ENCODE measurements around the gene ABLIM2. TPM values are rescaled to one million over a fixed set of nuclear protein-coding genes. Genes with fewer than 3 reads are reported as not detected.

Gene ABLIM2
- total and polyA plus RNA-seq, 10 of the 15 experiments (the other 5 are each of a cell fraction or from before 2014, with no cell fraction given), result 0.03 to 0.15 (median 0.05) TPM; not detected in 7

DNA sequence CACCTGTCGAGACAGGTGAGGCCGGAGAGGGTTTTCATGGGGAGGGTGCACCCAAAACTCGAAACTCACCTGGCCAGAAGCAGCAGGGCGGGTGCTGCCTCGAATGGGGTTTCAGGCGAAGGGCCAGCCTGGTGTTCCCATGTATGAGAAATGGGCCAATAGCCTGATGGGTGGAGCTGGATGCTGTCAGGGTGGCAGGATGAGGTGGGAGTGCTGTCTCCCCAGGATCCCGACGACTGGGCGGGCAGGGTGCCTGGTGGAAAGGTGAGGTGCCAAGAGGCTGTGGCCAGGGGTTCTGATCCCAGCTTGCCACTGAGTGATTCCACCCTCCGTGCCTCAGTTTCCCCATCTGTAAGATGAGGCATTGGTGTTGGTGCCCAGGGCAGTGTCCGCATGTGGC is 23.7 kb upstream of the ABLIM2 start:
- H3K36me3 ChIP-seq (ENCODE audit: control insufficient read depth in 2 of 2, insufficient read depth in 2 of 2, low read length in 1 of 2), result no peaks in the 10 kb centered on the region
- ATAC-seq (no peak), FAIRE-seq (no peak), DNase-seq (ENCODE audit: low read depth, low spot score) (no peak)
- H3K27me3 ChIP-seq (replicated peaks in 1 of 2; ENCODE audit: control insufficient read depth in 2 of 2, insufficient read depth in 2 of 2, low read length in 1 of 2), result no peaks in the 10 kb centered on the region
- no peak overlapping the region for H2AFZ ChIP-seq (ENCODE audit: control insufficient read depth, low read depth, low read length)
- WGBS (ENCODE audit: insufficient coverage, insufficient replicate concordance, low lambda C conversion rate, missing lambda C conversion rate), result 56% methylated on average over 11 of the region's 11 CpGs
- in situ Hi-C loops (cut with MboI) (no loop called here), intact Hi-C loops (cut with micrococcal nuclease; ENCODE audit: unreplicated experiment) (no loop called here)
- H3K79me2 ChIP-seq (ENCODE audit: control insufficient read depth, insufficient read depth, low read length), result no peaks in the 10 kb centered on the region
- H3K4me1 ChIP-seq (ENCODE audit: control insufficient read depth, insufficient read depth, low read length), result no peaks in the 10 kb centered on the region
- no peak overlapping the region for H3K4me3 ChIP-seq
- H3K9ac ChIP-seq (ENCODE audit: control insufficient read depth, insufficient read depth, low read length), result no peak overlapping the region
- POLR2A ChIA-PET, result no interaction called here
- RAD21 ChIA-PET (ENCODE audit: unreplicated experiment), result no interaction called here
- CTCF ChIA-PET, result no interaction called here
- no peak overlapping the region for H3K27ac ChIP-seq (ENCODE audit: control insufficient read depth, insufficient read depth)
- H3K9me3 ChIP-seq (replicated peaks; ENCODE audit: control insufficient read depth, insufficient read depth, low read length), result no peaks in the 10 kb centered on the region
- H4K20me1 ChIP-seq (ENCODE audit: control insufficient read depth, insufficient read depth), result no peaks in the 10 kb centered on the region
- no TSS peak for BruUV-seq (replicated peaks)
- H3K4me2 ChIP-seq (ENCODE audit: control insufficient read depth, insufficient read depth), result no peak overlapping the region
- SMC1A ChIA-PET (ENCODE audit: uncharacterized antibody, unreplicated experiment), result no interaction called here
- TF ChIP-seq, protein P1, sequence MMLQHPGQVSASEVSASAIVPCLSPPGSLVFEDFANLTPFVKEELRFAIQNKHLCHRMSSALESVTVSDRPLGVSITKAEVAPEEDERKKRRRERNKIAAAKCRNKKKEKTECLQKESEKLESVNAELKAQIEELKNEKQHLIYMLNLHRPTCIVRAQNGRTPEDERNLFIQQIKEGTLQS (IDR thresholded peaks at IDR 0.05; ENCODE audit: borderline replicate concordance, extremely low read depth, low read depth, low read length), result no peak
- TF ChIP-seq EGR1 (IDR thresholded peaks at IDR 0.05; ENCODE audit: borderline replicate concordance in 1 of 2, low read depth in 2 of 2, low read length in 2 of 2) (no peak), CBX5 (IDR thresholded peaks at IDR 0.05; ENCODE audit: low read depth) (no peak), FOXK2 (IDR thresholded peaks at IDR 0.05) (no peak), LARP7 (IDR thresholded peaks at IDR 0.05) (no peak), PAX5 (IDR thresholded peaks at IDR 0.05; ENCODE audit: borderline replicate concordance, low read depth, low read length) (no peak)
- TF ChIP-seq, protein P2, sequence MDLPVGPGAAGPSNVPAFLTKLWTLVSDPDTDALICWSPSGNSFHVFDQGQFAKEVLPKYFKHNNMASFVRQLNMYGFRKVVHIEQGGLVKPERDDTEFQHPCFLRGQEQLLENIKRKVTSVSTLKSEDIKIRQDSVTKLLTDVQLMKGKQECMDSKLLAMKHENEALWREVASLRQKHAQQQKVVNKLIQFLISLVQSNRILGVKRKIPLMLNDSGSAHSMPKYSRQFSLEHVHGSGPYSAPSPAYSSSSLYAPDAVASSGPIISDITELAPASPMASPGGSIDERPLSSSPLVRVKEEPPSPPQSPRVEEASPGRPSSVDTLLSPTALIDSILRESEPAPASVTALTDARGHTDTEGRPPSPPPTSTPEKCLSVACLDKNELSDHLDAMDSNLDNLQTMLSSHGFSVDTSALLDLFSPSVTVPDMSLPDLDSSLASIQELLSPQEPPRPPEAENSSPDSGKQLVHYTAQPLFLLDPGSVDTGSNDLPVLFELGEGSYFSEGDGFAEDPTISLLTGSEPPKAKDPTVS (IDR thresholded peaks at IDR 0.05; ENCODE audit: low read depth, low read length), result no peak
